Mesothelial cell of epicardium (in vitro differentiated cells): ENCODE measurements around the gene SPRED1. TPM values are rescaled to one million over a fixed set of nuclear protein-coding genes. Genes with fewer than 3 reads are reported as not detected.

Experiments
- DNase-seq, 2 experiments: peaks; one replicate each; pipeline ENCODE4 v3.0.0; 2021; ENCODE audit warnings: low spot score in 2 of 2; ENCODE audit not compliant: unreplicated experiment in 2 of 2
- H3K27ac Mint-ChIP-seq: 2 replicates; pipeline ENCODE4 v1.8.0; 2021; ENCODE audit warnings: mixed read lengths
- H3K27me3 Mint-ChIP-seq: 2 replicates; pipeline ENCODE4 v1.8.0; 2021; ENCODE audit warnings: low read depth, mixed read lengths
- H3K36me3 Mint-ChIP-seq: 2 replicates; pipeline ENCODE4 v1.8.0; 2021; ENCODE audit warnings: mixed read lengths
- H3K4me1 Mint-ChIP-seq: 2 replicates; pipeline ENCODE4 v1.8.0; 2021; ENCODE audit warnings: mixed read lengths
- H3K4me3 Mint-ChIP-seq: 2 replicates; pipeline ENCODE4 v1.8.0; 2021; ENCODE audit warnings: mild to moderate bottlenecking, moderate library complexity, mixed read lengths
- H3K9me3 Mint-ChIP-seq: 2 replicates; pipeline ENCODE4 v1.8.0; 2021; ENCODE audit warnings: mixed read lengths
- total RNA-seq: library from RNA; stranded (reverse); gene quantifications from 3 replicates; pipeline ENCODE4 v1.2.1, GENCODE V29; 2021
- TF ChIP-seq, protein P1 (sequence below): fragments of 200-600 bp; sonication (generic); IDR thresholded peaks from one replicate; pipeline ENCODE4 v1.5.0; 2021; ENCODE audit warnings: antibody characterized with exemption; ENCODE audit not compliant: unreplicated experiment

Gene SPRED1
- total RNA-seq, 1 donor from 2014 or later = 39.9 TPM

GRCh38 chr15:38389924-38390542, 137.4 kb downstream of the SPRED1 start:
- no peak overlapping the region for H3K27ac Mint-ChIP-seq
- TF ChIP-seq, protein P1, sequence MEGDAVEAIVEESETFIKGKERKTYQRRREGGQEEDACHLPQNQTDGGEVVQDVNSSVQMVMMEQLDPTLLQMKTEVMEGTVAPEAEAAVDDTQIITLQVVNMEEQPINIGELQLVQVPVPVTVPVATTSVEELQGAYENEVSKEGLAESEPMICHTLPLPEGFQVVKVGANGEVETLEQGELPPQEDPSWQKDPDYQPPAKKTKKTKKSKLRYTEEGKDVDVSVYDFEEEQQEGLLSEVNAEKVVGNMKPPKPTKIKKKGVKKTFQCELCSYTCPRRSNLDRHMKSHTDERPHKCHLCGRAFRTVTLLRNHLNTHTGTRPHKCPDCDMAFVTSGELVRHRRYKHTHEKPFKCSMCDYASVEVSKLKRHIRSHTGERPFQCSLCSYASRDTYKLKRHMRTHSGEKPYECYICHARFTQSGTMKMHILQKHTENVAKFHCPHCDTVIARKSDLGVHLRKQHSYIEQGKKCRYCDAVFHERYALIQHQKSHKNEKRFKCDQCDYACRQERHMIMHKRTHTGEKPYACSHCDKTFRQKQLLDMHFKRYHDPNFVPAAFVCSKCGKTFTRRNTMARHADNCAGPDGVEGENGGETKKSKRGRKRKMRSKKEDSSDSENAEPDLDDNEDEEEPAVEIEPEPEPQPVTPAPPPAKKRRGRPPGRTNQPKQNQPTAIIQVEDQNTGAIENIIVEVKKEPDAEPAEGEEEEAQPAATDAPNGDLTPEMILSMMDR = peak; percentile 87
- no peaks in the 10 kb centered on the region for H3K36me3 Mint-ChIP-seq
- H3K9me3 Mint-ChIP-seq = peaks cover 18% of the 10 kb centered on the region
- H3K4me3 Mint-ChIP-seq = no peak overlapping the region
- H3K4me1 Mint-ChIP-seq = no peaks in the 10 kb centered on the region
- DNase-seq = peak; percentile 32 to 76
- peaks cover 4% of the 10 kb centered on the region for H3K27me3 Mint-ChIP-seq

- no peak overlapping the region for H3K4me3 Mint-ChIP-seq
- H3K9me3 Mint-ChIP-seq = peaks cover 11% of the 10 kb centered on the region
- no peaks in the 10 kb centered on the region for H3K4me1 Mint-ChIP-seq
These were observed 138.6 kb downstream of the SPRED1 start for GRCh38 chr15:38391191-38391590.

GRCh38 chr15:38398134-38398533, 145.5 kb downstream of the SPRED1 start:
- DNase-seq = no peak
- H3K4me3 Mint-ChIP-seq = no peak overlapping the region
- peaks cover 37% of the 10 kb centered on the region for H3K27me3 Mint-ChIP-seq
- no peaks in the 10 kb centered on the region for H3K36me3 Mint-ChIP-seq
- H3K27ac Mint-ChIP-seq = no peak overlapping the region
- H3K4me1 Mint-ChIP-seq = no peaks in the 10 kb centered on the region
- TF ChIP-seq, protein P1 = no peak
- peaks cover 12% of the 10 kb centered on the region for H3K9me3 Mint-ChIP-seq

More at GRCh38 chr15:38391191-38391590, 138.6 kb downstream of the SPRED1 start:
- Mint-ChIP-seq H3K27ac (no peak overlapping the region), H3K36me3 (no peaks in the 10 kb centered on the region), H3K27me3 (peaks cover 8% of the 10 kb centered on the region)
- no peak for DNase-seq
- TF ChIP-seq, protein P1 = no peak

DNA sequence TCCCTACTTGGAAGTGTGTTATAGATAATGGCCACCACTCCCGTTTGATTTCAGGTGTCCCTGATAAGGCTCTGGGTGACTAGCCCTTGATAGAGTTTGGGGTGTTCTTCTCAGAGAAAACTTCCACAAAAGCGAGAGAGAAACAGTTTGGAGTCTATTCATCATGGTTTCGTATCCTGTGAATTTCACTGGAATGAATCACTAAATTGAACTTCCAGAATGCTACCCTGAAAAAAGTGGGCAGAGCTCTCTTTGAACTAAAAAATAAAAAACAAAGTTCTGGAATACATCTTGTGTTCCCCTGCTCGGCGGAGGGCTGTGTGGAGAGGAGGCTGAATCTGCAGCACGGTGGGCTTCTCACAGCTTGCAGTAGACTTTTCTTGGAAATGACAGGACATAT, 148.5 kb downstream of the SPRED1 start:
- Mint-ChIP-seq H3K4me3 (no peak overlapping the region), H3K4me1 (no peaks in the 10 kb centered on the region), H3K9me3 (peaks cover 11% of the 10 kb centered on the region), H3K27me3 (peaks cover 31% of the 10 kb centered on the region), H3K36me3 (no peaks in the 10 kb centered on the region), H3K27ac (no peak overlapping the region)
- TF ChIP-seq, protein P1 = no peak
- no peak for DNase-seq

DNA sequence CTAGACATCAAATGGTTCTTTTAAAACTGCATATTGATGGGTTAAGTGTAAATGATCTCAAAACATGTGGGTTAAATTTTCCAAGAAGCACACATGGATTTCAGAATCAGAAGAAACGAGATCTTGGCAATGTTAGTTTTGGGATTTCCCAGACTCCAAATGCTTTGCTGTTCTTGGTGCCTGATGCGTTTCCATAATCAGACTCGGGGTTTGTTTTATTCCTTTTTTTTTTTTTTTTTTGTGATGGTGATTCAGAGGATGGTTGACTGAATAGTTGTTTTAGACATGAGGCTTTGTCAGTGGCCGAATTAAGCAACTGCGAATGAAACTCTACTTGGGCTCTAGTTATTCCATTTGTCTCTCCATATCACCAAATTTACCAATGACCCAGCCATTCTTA, 149.1 kb downstream of the SPRED1 start:
- TF ChIP-seq, protein P1 = no peak
- Mint-ChIP-seq H3K27ac (no peak overlapping the region), H3K36me3 (no peaks in the 10 kb centered on the region)

DNA sequence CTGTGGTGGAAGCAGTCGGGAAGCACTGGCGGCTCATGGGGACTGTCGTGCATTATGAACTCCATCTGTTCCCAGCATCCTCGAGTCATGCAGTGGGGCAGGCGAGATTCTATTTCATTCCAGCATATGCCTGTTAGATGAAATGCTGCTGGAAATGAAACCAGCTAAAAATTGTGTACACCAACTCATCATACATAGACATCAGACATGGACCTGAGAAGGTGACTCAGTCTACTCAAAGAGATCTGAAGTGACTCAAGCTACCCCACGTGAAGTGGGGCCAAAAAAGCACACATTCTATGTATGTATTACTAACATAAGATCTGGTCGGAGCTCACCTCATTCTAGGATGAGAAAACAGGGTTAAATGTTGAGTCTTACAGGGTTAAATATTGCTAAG, 153.8 kb downstream of the SPRED1 start:
- Mint-ChIP-seq H3K27ac (no peak overlapping the region), H3K4me3 (no peak overlapping the region), H3K36me3 (no peaks in the 10 kb centered on the region), H3K27me3 (peaks cover 7% of the 10 kb centered on the region), H3K9me3 (peaks cover 11% of the 10 kb centered on the region), H3K4me1 (no peaks in the 10 kb centered on the region)
- DNase-seq = no peak
- TF ChIP-seq, protein P1 = no peak

More for the DNA sequence above, 149.1 kb downstream of the SPRED1 start:
- H3K9me3 Mint-ChIP-seq = peaks cover 11% of the 10 kb centered on the region
- DNase-seq = no peak
- H3K4me1 Mint-ChIP-seq = no peaks in the 10 kb centered on the region
- H3K4me3 Mint-ChIP-seq = no peak overlapping the region
- H3K27me3 Mint-ChIP-seq = peaks cover 31% of the 10 kb centered on the region
